SK-MEL-5 (cell line): ENCODE measurements around the gene NAGK. TPM values are rescaled to one million over a fixed set of nuclear protein-coding genes. Genes with fewer than 3 reads are reported as not detected.
"Not testable (repeated sequence)": the region's sequence is repeated elsewhere in the genome, so short reads cannot be mapped to it uniquely, and the experiment has no call there.

ENCODE experiments used
- DNase-seq: peaks from one replicate; pipeline ENCODE4 v3.0.0-alpha.2; 2016; ENCODE audit warnings: low read depth, low spot score
- in situ Hi-C: cut with HindIII; loops from 2 replicates; pipeline ENCODE4 v1.10.0; 2016; ENCODE audit warnings: low sequenced_read_pairs, high pct_unique_total_duplicates, low pct_unique_long_range_greater_than_20kb
- total RNA-seq: library from RNA; depleted of rRNA; stranded (reverse); fragments of >200 nt; shearing (Covaris generic); gene quantifications from 2 replicates; pipeline ENCODE4 v1.2.3, GENCODE V29; 2014

Gene NAGK
- total RNA-seq, 1 experiment from 2014 or later = 66.9 TPM

GRCh38 chr2:71092491-71093260 is 24.2 kb downstream of the NAGK start:
- DNase-seq, in situ Hi-C loops: not testable (repeated sequence)

- DNase-seq = peak; percentile 86
- in situ Hi-C loops = no loop called here
These were observed 31.9 kb downstream of the NAGK start for GRCh38 chr2:71100195-71100964.

GRCh38 chr2:71101656-71102055 is 33.2 kb downstream of the NAGK start:
- in situ Hi-C loops = no loop called here

GRCh38 chr2:71102981-71103681 is 34.7 kb downstream of the NAGK start:
- in situ Hi-C loops = no loop called here

More at GRCh38 chr2:71101656-71102055, 33.2 kb downstream of the NAGK start:
- no peak for DNase-seq

GRCh38 chr2:71103809-71104208 is 35.4 kb downstream of the NAGK start:
- no peak for DNase-seq
- in situ Hi-C loops = no loop called here

More at GRCh38 chr2:71102981-71103681, 34.7 kb downstream of the NAGK start:
- no peak for DNase-seq

- DNase-seq, in situ Hi-C loops: not testable (repeated sequence)
These were observed 38.0 kb downstream of the NAGK start for GRCh38 chr2:71106463-71106862.

- DNase-seq = no peak
- in situ Hi-C loops = no loop called here
These were observed 39.6 kb downstream of the NAGK start for GRCh38 chr2:71108091-71108490.

- DNase-seq = no peak
These were observed 45.4 kb downstream of the NAGK start for GRCh38 chr2:71113843-71114242.

GRCh38 chr2:71117063-71117462 is 48.6 kb downstream of the NAGK start:
- DNase-seq = no peak

More at GRCh38 chr2:71113843-71114242, 45.4 kb downstream of the NAGK start:
- in situ Hi-C loops = no loop called here

GRCh38 chr2:71120195-71120594 is 51.7 kb downstream of the NAGK start:
- in situ Hi-C loops = no loop called here
- no peak for DNase-seq

More at GRCh38 chr2:71117063-71117462, 48.6 kb downstream of the NAGK start:
- in situ Hi-C loops = no loop called here

- DNase-seq = no peak
- in situ Hi-C loops = no loop called here
These were observed 53.0 kb downstream of the NAGK start for GRCh38 chr2:71121479-71121878.

- in situ Hi-C loops = no loop called here
- DNase-seq = no peak
These were observed 54.2 kb downstream of the NAGK start for GRCh38 chr2:71122387-71123298.

- DNase-seq = no peak
- in situ Hi-C loops = no loop called here
These were observed 57.3 kb downstream of the NAGK start for GRCh38 chr2:71125506-71126294.

GRCh38 chr2:71126957-71127356 is 58.5 kb downstream of the NAGK start:
- in situ Hi-C loops = no loop called here
- DNase-seq = no peak
